WTC11 (cell line): ENCODE results near the gene SIGLEC15. TPM values are rescaled to one million over a fixed set of nuclear protein-coding genes. Genes with fewer than 3 reads are reported as not detected.

Experiments used
- ATAC-seq: fragments of 200-7000 bp; cut with Tn5 transposase; 2 replicates; pipeline ENCODE4 v1.10.0; 2021; ENCODE audit warnings: mild to moderate bottlenecking, moderate library complexity
- CTCF ChIA-PET: fragments of 300-600 bp; sonication (Branson Sonifier 250); formaldehyde crosslinking; loops from one replicate; lab custom pipeline; 2021; ENCODE audit warnings: antibody characterized with exemption; lab: Charles Lee
- POLR2A ChIA-PET: fragments of 350-600 bp; sonication (Branson Sonifier 250); formaldehyde crosslinking; loops from one replicate; lab custom pipeline; 2021; ENCODE audit warnings: antibody characterized with exemption; lab: Charles Lee
- DNase-seq: peaks from one replicate; pipeline ENCODE4 v3.0.0; 2021; ENCODE audit warnings: low spot score
- H3K27ac Mint-ChIP-seq: 2 replicates; pipeline ENCODE4 v1.8.0; 2021; ENCODE audit warnings: mixed read lengths
- H3K27me3 Mint-ChIP-seq: 2 replicates; pipeline ENCODE4 v1.8.0; 2021; ENCODE audit warnings: low read depth, mild to moderate bottlenecking, moderate library complexity, mixed read lengths
- H3K36me3 Mint-ChIP-seq: 2 replicates; pipeline ENCODE4 v1.8.0; 2021; ENCODE audit warnings: mixed read lengths
- H3K4me1 Mint-ChIP-seq: 2 replicates; pipeline ENCODE4 v1.8.0; 2022; ENCODE audit warnings: mixed read lengths
- H3K4me3 Mint-ChIP-seq: 2 replicates; pipeline ENCODE4 v1.8.0; 2021; ENCODE audit warnings: mild to moderate bottlenecking, moderate library complexity, mixed read lengths
- H3K9me3 Mint-ChIP-seq: 2 replicates; pipeline ENCODE4 v1.8.0; 2021; ENCODE audit warnings: mixed read lengths
- ARID4B ChIP-seq: sonication (generic); formaldehyde crosslinking; IDR thresholded peaks from 2 replicates; pipeline ENCODE4 v1.8.0; 2023; ENCODE audit warnings: missing genetic modification reagents, mild to moderate bottlenecking, borderline replicate concordance
- ATF6 ChIP-seq: sonication (generic); formaldehyde crosslinking; IDR thresholded peaks from 2 replicates; pipeline ENCODE4 v1.8.1; 2023; ENCODE audit warnings: mild to moderate bottlenecking, missing genetic modification reagents
- CREB1 ChIP-seq: sonication (generic); formaldehyde crosslinking; IDR thresholded peaks from 2 replicates; pipeline ENCODE4 v1.8.0; 2023; ENCODE audit warnings: mild to moderate bottlenecking, missing genetic modification reagents
- E2F4 ChIP-seq: sonication (generic); formaldehyde crosslinking; IDR thresholded peaks from 2 replicates; pipeline ENCODE4 v1.8.1; 2022; ENCODE audit warnings: low read depth, mild to moderate bottlenecking, moderate library complexity, missing genetic modification reagents, borderline replicate concordance
- ELF4 ChIP-seq: sonication (generic); formaldehyde crosslinking; IDR thresholded peaks from 2 replicates; pipeline ENCODE4 v1.8.1; 2022; ENCODE audit warnings: low read depth, mild to moderate bottlenecking, moderate library complexity, missing genetic modification reagents
- FOXK1 ChIP-seq: sonication (generic); formaldehyde crosslinking; IDR thresholded peaks from 2 replicates; pipeline ENCODE4 v1.8.0; 2022; ENCODE audit warnings: mild to moderate bottlenecking, moderate library complexity, missing genetic modification reagents
- GTF2I ChIP-seq: fragments of 250-450 bp; sonication (Bioruptor Pico); conservative IDR thresholded peaks from 2 replicates; pipeline ENCODE4 v1.4.0; 2021; ENCODE audit warnings: mild to moderate bottlenecking
- JUN ChIP-seq: sonication (generic); formaldehyde crosslinking; IDR thresholded peaks from 2 replicates; pipeline ENCODE4 v1.8.0; 2023; ENCODE audit warnings: mild to moderate bottlenecking, missing genetic modification reagents
- PRRX2 ChIP-seq: fragments of 250-450 bp; sonication (Bioruptor Pico); IDR thresholded peaks from 2 replicates; pipeline ENCODE4 v1.8.0; 2021; ENCODE audit warnings: mild to moderate bottlenecking
- RORB ChIP-seq: fragments of 250-450 bp; sonication (Bioruptor Pico); IDR thresholded peaks from 2 replicates; pipeline ENCODE4 v1.9.0; 2021; ENCODE audit warnings: mild to moderate bottlenecking
- SP1 ChIP-seq: sonication (generic); formaldehyde crosslinking; conservative IDR thresholded peaks from 2 replicates; pipeline ENCODE4 v1.8.1; 2022; ENCODE audit warnings: missing genetic modification reagents
- TEAD1 ChIP-seq: sonication (generic); formaldehyde crosslinking; IDR thresholded peaks from 2 replicates; pipeline ENCODE4 v1.8.0; 2022; ENCODE audit warnings: mild to moderate bottlenecking, missing genetic modification reagents
- USF1 ChIP-seq: sonication (generic); formaldehyde crosslinking; IDR thresholded peaks from 2 replicates; pipeline ENCODE4 v1.8.0; 2022; ENCODE audit warnings: mild to moderate bottlenecking, missing genetic modification reagents
- ZNF219 ChIP-seq: sonication (generic); formaldehyde crosslinking; IDR thresholded peaks from 2 replicates; pipeline ENCODE4 v1.8.0; 2023; ENCODE audit warnings: missing genetic modification reagents, mild to moderate bottlenecking, borderline replicate concordance
- ZNF281 ChIP-seq: sonication (generic); formaldehyde crosslinking; IDR thresholded peaks from 2 replicates; pipeline ENCODE4 v1.8.0; 2023; ENCODE audit warnings: mild to moderate bottlenecking, missing genetic modification reagents
- ZNF416 ChIP-seq: fragments of 250-450 bp; sonication (Bioruptor Pico); IDR thresholded peaks from 2 replicates; pipeline ENCODE4 v1.9.0; 2021; ENCODE audit warnings: mild to moderate bottlenecking, inconsistent platforms
- ZNF512 ChIP-seq: sonication (generic); formaldehyde crosslinking; IDR thresholded peaks from 2 replicates; pipeline ENCODE4 v1.8.1; 2022; ENCODE audit warnings: missing genetic modification reagents, borderline replicate concordance
- ZNF671 ChIP-seq: fragments of 250-450 bp; sonication (Bioruptor Pico); IDR thresholded peaks from 2 replicates; pipeline ENCODE4 v1.8.0; 2021; ENCODE audit warnings: mild to moderate bottlenecking
- total RNA-seq: library from RNA; stranded (reverse); gene quantifications from 3 replicates; pipeline ENCODE4 v1.2.3, GENCODE V29; 2021

Gene SIGLEC15
- total RNA-seq, 1 experiment from 2014 or later: not detected

- TF ChIP-seq ZNF281 (CRISPR knock-in tag) (no peak), SP1 (CRISPR knock-in tag) (no peak), GTF2I (no peak), USF1 (CRISPR knock-in tag) (no peak), ATF6 (CRISPR knock-in tag) (no peak), FOXK1 (no peak), ZNF219 (no peak)
Measured at GRCh38 chr18:45841765-45842442, 16.4 kb downstream of the SIGLEC15 start (continued).

- Mint-ChIP-seq H3K4me3 (no peak overlapping the region), H3K36me3 (no peaks in the 10 kb centered on the region), H3K27me3 (peaks cover 17% of the 10 kb centered on the region), H3K4me1 (peaks cover 12% of the 10 kb centered on the region), H3K9me3 (no peaks in the 10 kb centered on the region), H3K27ac (no peak overlapping the region)
- DNase-seq: no peak
- CTCF ChIA-PET: no interaction called here
- TF ChIP-seq ZNF416 (CRISPR knock-in tag) (no peak), ATF6 (CRISPR knock-in tag) (no peak), ELF4 (CRISPR knock-in tag) (no peak)
- POLR2A ChIA-PET: no interaction called here
- ATAC-seq: no peak
Measured at GRCh38 chr18:45843019-45843418, 17.5 kb downstream of the SIGLEC15 start.

- Mint-ChIP-seq H3K27me3 (no peaks in the 10 kb centered on the region), H3K9me3 (no peaks in the 10 kb centered on the region), H3K4me3 (no peak overlapping the region), H3K27ac (no peak overlapping the region; the same call in 1 of the 2 replicates), H3K4me1 (peaks cover 3% of the 10 kb centered on the region; the same call in 1 of the 2 replicates), H3K36me3 (no peaks in the 10 kb centered on the region)
- no peak for ATAC-seq
- DNase-seq: no peak
- ChIA-PET CTCF (interaction anchor here (1.3 to 1.4 kb wide), 2 partner anchors 35 to 122 kb away, joined by 3 to 7 read pairs; no protein-coding TSS in a partner anchor), POLR2A (no interaction called here)
- TF ChIP-seq ZNF416 (CRISPR knock-in tag) (no peak), CREB1 (CRISPR knock-in tag) (no peak), ZNF671 (CRISPR knock-in tag) (no peak), RORB (CRISPR knock-in tag) (no peak), ZNF512 (no peak), JUN (CRISPR knock-in tag) (no peak), PRRX2 (CRISPR knock-in tag) (no peak), ARID4B (CRISPR knock-in tag) (no peak), E2F4 (CRISPR knock-in tag) (no peak), TEAD1 (no peak)
Measured at GRCh38 chr18:45844938-45845337, 19.5 kb downstream of the SIGLEC15 start.
